ENCODE measurements around the gene GIGYF2.
"Not testable (repeated sequence)": the region's sequence is repeated elsewhere in the genome, so short reads cannot be mapped to it uniquely, and the experiment has no call there.

The GIGYF2 gene

GRCh38 chr2:232894251-232894650, 197.1 kb downstream of the GIGYF2 start:
- DNase-seq (ENCODE audit: low read depth in 2 of 2), result no peak

DNA sequence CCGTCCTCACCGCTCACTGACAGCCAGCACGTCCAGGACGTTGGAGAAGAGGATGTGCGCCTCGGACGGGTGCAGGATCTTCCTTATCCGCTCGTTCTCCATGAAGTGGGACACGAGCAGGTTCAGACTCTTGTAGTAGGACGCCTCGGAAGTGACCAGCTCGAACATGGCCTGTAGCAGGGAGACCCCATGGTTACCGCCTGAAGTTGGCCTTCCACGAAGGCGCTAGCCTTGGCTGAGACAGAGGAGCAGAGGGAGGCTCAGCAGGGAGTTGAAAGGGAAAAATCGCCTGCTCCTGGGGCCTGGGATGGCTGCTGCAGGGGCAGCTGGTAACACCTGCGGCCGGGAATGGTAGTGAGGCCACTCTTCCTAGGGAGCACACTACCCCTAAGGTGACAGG, 197.6 kb downstream of the GIGYF2 start:
- no peak for DNase-seq (ENCODE audit: low read depth in 2 of 2)

DNA sequence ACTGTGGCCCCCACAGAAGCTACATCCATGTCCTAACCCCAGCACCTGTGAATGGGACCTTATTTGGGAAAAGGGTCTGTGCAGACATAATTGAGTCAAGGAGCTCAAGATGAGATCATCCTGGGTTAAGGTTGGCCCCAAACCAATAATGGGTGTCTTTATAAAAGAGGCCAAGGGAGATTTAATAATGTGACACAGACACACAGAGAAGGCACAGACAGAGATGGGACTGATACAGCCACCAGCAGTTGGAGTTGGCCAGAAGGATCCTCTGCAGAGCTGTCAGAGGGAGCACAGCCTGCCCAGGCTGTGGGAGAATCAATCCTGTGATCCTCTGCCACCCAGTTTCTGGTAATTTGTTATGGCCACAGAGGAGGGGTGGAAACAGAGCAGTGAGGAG, 199.0 kb downstream of the GIGYF2 start:
- DNase-seq (ENCODE audit: low read depth in 2 of 2), result no peak

DNA sequence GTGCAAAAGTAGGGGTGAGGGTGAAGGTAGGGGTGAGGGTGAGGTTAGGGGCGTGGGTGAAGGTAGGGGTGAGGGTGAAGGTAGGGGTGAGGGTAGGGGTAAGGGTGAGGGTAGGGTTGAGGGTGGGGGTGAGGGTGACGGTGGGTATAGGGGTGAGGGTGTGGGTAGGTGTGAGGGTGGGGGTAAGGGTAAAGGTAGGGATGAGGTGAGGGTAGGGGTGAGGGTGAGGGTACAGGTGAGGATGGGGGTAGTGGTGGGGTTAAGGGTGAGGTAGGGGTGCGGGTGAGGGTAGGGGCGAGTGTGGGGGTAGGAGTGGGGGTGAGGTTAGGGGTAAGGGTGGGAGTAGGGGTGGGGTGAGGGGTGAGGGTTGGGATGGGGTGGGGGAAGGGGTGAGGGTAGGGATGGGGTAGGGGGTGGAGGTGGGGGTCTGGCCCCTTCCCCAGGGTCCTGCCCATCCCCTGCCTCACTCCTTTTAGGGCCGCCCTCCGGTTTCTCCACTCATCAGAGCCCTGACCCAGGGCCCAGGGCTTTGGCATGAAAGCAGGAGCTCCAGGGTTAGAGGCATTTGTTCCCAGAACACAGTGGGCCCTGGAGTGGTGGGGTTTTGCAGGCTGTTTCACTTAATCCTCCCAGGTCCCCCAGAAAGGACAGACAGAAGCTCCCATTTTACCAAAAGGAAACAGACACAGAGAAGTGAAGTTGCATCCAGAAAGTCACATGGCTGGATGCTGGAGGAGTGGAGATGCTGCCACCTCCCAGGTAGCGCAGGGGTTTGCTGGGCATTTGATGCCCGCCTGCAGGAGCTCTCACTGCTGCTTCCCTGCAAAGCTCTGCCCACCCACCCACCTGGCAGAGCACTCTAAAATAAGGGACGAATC, 199.8 kb downstream of the GIGYF2 start:
- no peak for DNase-seq (ENCODE audit: low read depth in 2 of 2)

DNA sequence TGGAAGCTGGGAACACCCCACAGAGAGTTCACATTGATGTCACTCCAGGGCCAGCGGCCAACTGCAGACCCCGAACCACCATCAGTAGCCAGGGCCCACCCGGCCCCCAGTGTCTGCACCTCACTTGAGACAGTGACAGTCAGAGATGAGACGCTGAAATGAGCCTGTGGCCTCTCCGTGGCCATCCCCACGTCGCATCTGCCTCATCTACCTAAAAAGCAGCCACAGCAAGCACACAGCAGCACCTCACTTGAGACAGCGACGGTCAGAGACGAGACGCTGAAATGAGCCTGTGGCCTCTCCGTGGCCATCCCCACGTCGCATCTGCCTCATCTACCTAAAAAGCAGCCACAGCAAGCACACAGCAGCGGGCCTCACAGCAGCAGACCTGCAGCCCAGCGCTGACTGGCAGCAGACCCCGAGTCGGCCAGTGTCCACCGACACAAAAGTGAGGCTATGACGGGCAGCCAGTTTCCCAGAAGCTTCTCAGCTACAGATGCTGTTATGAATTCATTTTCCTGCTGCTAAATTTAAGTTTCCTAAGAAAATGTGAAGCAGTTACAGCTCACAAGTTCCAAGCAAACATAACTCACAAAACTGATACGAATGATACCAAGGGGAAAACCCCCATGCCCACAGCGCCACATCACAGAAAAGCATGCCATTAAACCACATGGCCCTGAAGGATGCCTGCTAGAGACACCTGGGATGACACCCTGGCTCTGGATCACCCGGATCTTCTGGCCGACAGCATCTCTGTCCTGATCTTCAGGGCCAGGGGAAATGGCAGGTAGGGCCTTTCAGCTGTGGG, 200.7 kb downstream of the GIGYF2 start:
- DNase-seq (ENCODE audit: low read depth in 2 of 2), result peak in 1 of 2 donors; percentile 27

GRCh38 chr2:232898592-232899543, 201.7 kb downstream of the GIGYF2 start:
- DNase-seq (ENCODE audit: low read depth in 2 of 2), result no peak

DNA sequence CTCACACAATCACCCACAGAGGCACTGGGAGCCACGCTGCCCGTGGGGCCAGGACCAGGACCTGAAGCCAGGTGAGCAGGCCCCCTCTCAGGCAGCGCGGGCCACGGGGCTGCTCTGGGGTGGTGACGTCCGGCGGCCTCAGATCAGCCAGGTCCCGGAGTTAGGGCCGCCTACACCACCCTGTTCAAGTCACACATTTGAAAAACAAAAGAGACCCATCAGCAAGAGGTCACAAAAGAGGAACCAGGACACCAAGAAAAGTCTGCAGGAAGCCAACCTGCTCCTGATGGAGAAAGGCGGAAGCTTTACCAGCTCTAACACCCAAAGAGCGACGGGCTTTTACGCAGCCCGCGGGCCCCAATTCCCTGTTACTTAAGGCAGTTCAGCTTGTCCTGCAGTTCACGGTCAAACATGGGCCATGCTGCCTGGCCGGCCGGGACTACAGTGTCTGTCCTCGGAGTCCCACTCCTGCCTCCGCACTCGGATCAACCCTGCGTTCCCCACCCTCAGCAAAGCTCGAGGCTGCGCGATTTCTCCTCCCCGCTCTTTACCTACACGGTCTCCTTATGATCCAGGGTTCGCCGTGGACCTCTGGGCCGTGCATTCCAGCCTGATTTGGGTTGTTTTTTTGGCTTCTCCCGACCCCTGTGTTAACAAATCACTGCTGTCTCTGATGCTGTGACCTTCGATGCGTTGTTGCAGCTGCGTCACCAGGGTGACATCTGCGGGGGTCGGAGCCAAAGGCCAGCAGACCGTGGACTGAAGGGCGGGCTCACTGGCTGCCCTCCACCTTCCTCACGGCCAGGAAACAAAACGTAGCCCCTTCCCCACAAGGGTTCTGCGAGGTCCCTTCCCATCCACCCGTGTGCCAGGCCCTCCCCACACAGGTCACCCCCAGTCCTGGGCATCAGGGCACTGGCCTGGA, 203.9 kb downstream of the GIGYF2 start:
- DNase-seq (ENCODE audit: low read depth in 2 of 2), result no peak

DNA sequence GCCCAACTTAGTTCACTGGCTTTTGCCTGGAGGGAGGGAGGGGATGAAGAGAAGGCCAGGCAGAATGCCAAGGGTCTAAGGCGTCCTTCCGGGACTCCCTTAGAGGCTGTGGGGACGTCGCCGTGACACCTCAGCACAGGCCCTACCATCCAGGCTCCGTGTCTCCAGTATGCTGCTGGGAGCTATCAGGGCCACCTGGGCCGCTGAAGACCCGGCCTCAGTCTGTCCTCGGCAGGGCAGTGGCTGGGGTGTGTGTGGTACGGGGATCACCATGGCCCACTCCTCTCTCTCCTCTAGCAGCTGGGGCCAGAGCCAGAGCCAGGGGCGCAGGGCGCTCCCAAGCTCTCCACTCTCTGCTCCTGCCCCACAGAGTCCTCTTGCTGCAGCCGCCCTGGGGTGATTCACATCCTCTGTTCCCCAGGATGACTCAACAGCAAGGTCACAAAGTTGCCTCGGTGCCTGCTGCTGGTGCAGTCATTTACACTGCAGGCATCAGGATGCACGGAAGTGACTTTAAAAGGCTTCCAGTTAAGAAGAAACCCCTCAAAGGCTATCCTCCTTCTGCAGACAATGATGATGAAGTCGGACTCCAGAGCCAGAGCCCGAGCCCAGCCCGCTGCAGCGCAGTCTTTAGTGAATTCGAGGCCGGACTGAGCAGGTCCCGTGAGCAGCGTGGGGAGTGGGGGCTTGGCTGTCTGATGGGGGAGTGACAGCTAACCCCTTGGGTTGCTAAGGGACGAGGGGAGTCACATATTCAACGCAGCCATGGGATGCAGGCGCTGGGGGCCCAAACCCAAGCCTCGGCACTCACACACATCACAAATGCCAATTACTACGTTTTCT, 204.8 kb downstream of the GIGYF2 start:
- no peak for DNase-seq (ENCODE audit: low read depth in 2 of 2)

DNA sequence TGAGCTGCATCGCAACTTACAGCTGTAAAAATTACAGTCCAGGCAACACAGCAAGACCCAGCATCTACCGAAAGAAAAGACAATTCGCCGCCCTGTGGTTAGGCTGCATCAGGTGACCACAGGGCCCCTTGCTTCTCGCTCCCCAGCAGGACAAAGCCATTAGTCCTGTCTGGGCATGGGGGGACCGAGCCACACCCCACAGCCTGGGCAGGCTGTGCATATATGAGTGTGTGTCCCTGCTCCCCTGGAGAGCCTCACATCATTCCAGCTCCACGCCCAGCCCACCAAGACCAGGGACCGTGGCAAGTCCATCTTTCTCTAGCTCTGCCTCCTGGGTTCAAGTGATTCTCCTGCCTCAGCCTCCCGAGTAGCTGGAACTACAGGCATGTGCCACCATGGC, 206.9 kb downstream of the GIGYF2 start:
- DNase-seq (ENCODE audit: low read depth in 2 of 2), result no peak

DNA sequence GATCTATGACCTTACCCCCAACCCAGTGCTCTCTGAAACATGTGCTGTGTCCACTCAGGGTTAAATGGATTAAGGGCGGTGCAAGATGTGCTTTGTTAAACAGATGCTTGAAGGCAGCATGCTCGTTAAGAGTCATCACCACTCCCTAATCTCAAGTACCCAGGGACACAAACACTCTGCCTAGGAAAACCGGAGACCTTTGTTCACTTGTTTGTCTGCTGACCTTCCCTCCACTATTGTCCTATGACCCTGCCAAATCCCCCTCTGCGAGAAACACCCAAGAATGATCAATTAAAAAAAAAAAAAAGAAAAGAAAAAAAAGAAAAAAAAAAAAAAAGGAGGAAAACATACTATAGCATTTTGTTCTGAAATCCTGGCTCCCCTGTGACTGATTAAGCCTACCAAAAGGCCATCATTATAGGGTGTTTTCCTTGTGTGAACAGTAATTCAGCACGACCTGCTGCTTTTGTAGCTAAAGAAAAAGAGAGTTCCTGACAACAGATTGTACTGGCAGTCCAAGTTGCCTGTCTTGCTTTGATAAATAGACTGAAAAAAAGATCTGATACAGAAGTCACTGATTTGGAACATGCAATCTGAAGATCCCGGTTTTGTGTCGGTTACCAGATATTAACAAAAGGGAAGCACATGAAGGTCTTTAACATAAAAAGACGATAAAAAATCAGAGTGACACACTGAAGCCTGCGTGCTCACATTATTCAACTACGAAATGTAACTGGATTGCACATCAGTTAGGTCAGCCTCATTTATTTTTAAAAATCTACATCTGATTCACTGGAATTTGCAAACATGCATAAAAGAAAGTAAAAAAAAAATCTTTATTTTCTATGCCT, 210.0 kb downstream of the GIGYF2 start:
- not testable (repeated sequence) for DNase-seq (ENCODE audit: low read depth in 2 of 2)

GRCh38 chr2:232907718-232908085, 210.6 kb downstream of the GIGYF2 start:
- DNase-seq (ENCODE audit: low read depth in 2 of 2), result not testable (repeated sequence)

DNA sequence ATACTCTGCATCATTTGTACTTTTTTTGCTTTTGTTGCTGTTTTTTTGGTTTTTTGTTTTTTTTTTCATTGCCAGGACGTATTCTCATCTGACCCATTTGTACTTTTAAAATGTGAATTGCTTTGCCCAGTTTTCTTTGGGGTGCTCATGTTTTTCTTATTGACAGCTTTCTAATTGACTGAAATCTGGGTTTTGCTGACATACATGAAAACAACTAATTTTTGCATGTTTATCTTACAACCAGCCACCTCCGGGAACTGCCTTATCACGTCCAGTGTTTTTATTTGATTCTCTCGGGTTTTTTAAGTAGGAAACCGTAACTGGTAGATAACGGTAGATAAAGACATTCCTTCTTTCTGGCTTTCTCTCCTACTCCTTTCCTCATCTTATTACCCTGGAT, 211.6 kb downstream of the GIGYF2 start:
- DNase-seq (ENCODE audit: low read depth in 2 of 2), result no peak

All from stimulated activated CD4-positive, alpha-beta T cell treated with anti-CD3 and anti-CD28 coated beads, Interleukin-1b, Interleukin-23, amount 100 ng/mL, for 4 hours (primary cell).